ACC112 (cell line): ENCODE results near the gene SLC44A5.
"Not testable (repeated sequence)": the region's sequence is repeated elsewhere in the genome, so short reads cannot be mapped to it uniquely, and the experiment has no call there.

Experiments used
- H2AFZ ChIP-seq: fragments of 200-600 bp; sonication (generic); one replicate; pipeline ENCODE4 v1.6.0; 2017; ENCODE audit warnings: antibody characterized with exemption, low read length; ENCODE audit not compliant: unreplicated experiment
- H3K27ac ChIP-seq: fragments of 200-600 bp; sonication (generic); 2 replicates; pipeline ENCODE4 v1.5.1; 2014; ENCODE audit warnings: low read depth, mild to moderate bottlenecking, antibody characterized with exemption, low read length, moderate library complexity
- H3K27me3 ChIP-seq: fragments of 200-600 bp; sonication (generic); 2 replicates; pipeline ENCODE4 v1.6.1; 2014; ENCODE audit warnings: mild to moderate bottlenecking, antibody characterized with exemption, low read length, moderate library complexity, mixed read lengths; ENCODE audit not compliant: insufficient read depth
- H3K36me3 ChIP-seq: fragments of 200-600 bp; sonication (generic); 2 replicates; pipeline ENCODE4 v1.6.1; 2016; ENCODE audit warnings: mild to moderate bottlenecking, antibody characterized with exemption, low read length, moderate library complexity, mixed read lengths; ENCODE audit not compliant: insufficient read depth
- H3K4me1 ChIP-seq: fragments of 200-600 bp; sonication (generic); one replicate; pipeline ENCODE4 v1.6.1; 2016; ENCODE audit warnings: low read length, mixed read lengths; ENCODE audit not compliant: insufficient read depth, unreplicated experiment, control insufficient read depth
- H3K4me3 ChIP-seq: fragments of 200-600 bp; sonication (generic); 2 replicates; pipeline ENCODE4 v1.5.1; 2014; ENCODE audit warnings: mild to moderate bottlenecking, low read depth, low read length
- H3K79me2 ChIP-seq: fragments of 200-600 bp; sonication (generic); one replicate; pipeline ENCODE4 v1.6.0; 2016; ENCODE audit warnings: low read length; ENCODE audit not compliant: control insufficient read depth, unreplicated experiment, insufficient read depth

SLC44A5 gene

GRCh38 chr1:75618382-75618781, 7.5 kb upstream of the SLC44A5 start:
- Histone ChIP-seq H3K27me3 (peaks cover 76% of the 10 kb centered on the region), H3K36me3 (no peaks in the 10 kb centered on the region), H3K27ac (no peak overlapping the region)

GRCh38 chr1:75616436-75617433, 5.8 kb upstream of the SLC44A5 start:
- Histone ChIP-seq H3K36me3 (no peaks in the 10 kb centered on the region), H2AFZ (no peak overlapping the region), H3K4me3 (peak overlapping the region; percentile 42; the same call in 1 of the 2 replicates), H3K27ac (no peak overlapping the region), H3K27me3 (peaks cover 82% of the 10 kb centered on the region), H3K4me1 (peaks cover 4% of the 10 kb centered on the region), H3K79me2 (no peaks in the 10 kb centered on the region)

More at GRCh38 chr1:75618382-75618781, 7.5 kb upstream of the SLC44A5 start:
- Histone ChIP-seq H3K4me1 (peaks cover 4% of the 10 kb centered on the region), H2AFZ (no peak overlapping the region), H3K79me2 (no peaks in the 10 kb centered on the region), H3K4me3 (no peak overlapping the region)

- peaks cover 4% of the 10 kb centered on the region for H3K4me1 ChIP-seq
- H3K27me3 ChIP-seq, result peaks cover 79% of the 10 kb centered on the region
- peak overlapping the region; percentile 64 for H3K4me3 ChIP-seq
- H3K27ac ChIP-seq, result no peak overlapping the region
- no peaks in the 10 kb centered on the region for H3K79me2 ChIP-seq
- H3K36me3 ChIP-seq, result no peaks in the 10 kb centered on the region
- no peak overlapping the region for H2AFZ ChIP-seq
These were observed 4.9 kb upstream of the SLC44A5 start for GRCh38 chr1:75615613-75616435.

- Histone ChIP-seq H3K4me1 (peaks cover 4% of the 10 kb centered on the region), H3K36me3 (no peaks in the 10 kb centered on the region), H3K27ac (no peak overlapping the region), H2AFZ (no peak overlapping the region), H3K4me3 (no peak overlapping the region), H3K27me3 (peaks cover 89% of the 10 kb centered on the region), H3K79me2 (no peaks in the 10 kb centered on the region)
These were observed 3.5 kb upstream of the SLC44A5 start for GRCh38 chr1:75614399-75614756.

- no peaks in the 10 kb centered on the region for H3K79me2 ChIP-seq
- no peaks in the 10 kb centered on the region for H3K36me3 ChIP-seq
- peaks cover 4% of the 10 kb centered on the region for H3K4me1 ChIP-seq
- H3K27ac ChIP-seq, result no peak overlapping the region
- H3K4me3 ChIP-seq, result no peak overlapping the region
- peaks cover 86% of the 10 kb centered on the region for H3K27me3 ChIP-seq
- H2AFZ ChIP-seq, result no peak overlapping the region
These were observed 3.0 kb upstream of the SLC44A5 start for GRCh38 chr1:75613916-75614315.

GRCh38 chr1:75612976-75613375, 2.1 kb upstream of the SLC44A5 start:
- H3K79me2 ChIP-seq, result no peaks in the 10 kb centered on the region
- peaks cover 4% of the 10 kb centered on the region for H3K4me1 ChIP-seq
- H3K27ac ChIP-seq, result no peak overlapping the region
- no peaks in the 10 kb centered on the region for H3K36me3 ChIP-seq
- H2AFZ ChIP-seq, result no peak overlapping the region
- H3K4me3 ChIP-seq, result no peak overlapping the region
- peaks cover 79% of the 10 kb centered on the region for H3K27me3 ChIP-seq

GRCh38 chr1:75602486-75602885, 8.4 kb downstream of the SLC44A5 start:
- Histone ChIP-seq H3K4me1 (no peaks in the 10 kb centered on the region), H3K4me3 (no peak overlapping the region), H3K79me2 (no peaks in the 10 kb centered on the region), H2AFZ (no peak overlapping the region), H3K36me3 (no peaks in the 10 kb centered on the region), H3K27me3 (no peaks in the 10 kb centered on the region), H3K27ac (no peak overlapping the region)

- Histone ChIP-seq H3K79me2 (no peaks in the 10 kb centered on the region), H3K27ac (no peak overlapping the region), H2AFZ (no peak overlapping the region), H3K4me3 (no peak overlapping the region), H3K4me1 (no peaks in the 10 kb centered on the region), H3K36me3 (no peaks in the 10 kb centered on the region), H3K27me3 (no peaks in the 10 kb centered on the region)
These were observed 10.1 kb downstream of the SLC44A5 start for GRCh38 chr1:75600781-75601180.

- H3K27me3 ChIP-seq, result no peaks in the 10 kb centered on the region
- no peak overlapping the region for H2AFZ ChIP-seq
- H3K4me3 ChIP-seq, result no peak overlapping the region
- no peaks in the 10 kb centered on the region for H3K36me3 ChIP-seq
- H3K4me1 ChIP-seq, result no peaks in the 10 kb centered on the region
- no peak overlapping the region for H3K27ac ChIP-seq
- H3K79me2 ChIP-seq, result no peaks in the 10 kb centered on the region
These were observed 16.6 kb downstream of the SLC44A5 start for GRCh38 chr1:75594327-75594726.

- not testable (repeated sequence) for H3K4me3 ChIP-seq, H3K27me3 ChIP-seq, H2AFZ ChIP-seq, H3K27ac ChIP-seq, H3K36me3 ChIP-seq, H3K4me1 ChIP-seq, H3K79me2 ChIP-seq
These were observed 17.5 kb downstream of the SLC44A5 start for GRCh38 chr1:75593457-75593856.
